HCT116 (cell line): Measurements from ENCODE around the gene COBL. TPM values are rescaled to one million over a fixed set of nuclear protein-coding genes. Genes with fewer than 3 reads are reported as not detected.

Source experiments
- ATAC-seq: fragments of 200-7000 bp; cut with Tn5 transposase; 2 replicates; pipeline ENCODE4 v1.9.1; 2020; ENCODE audit warnings: mild to moderate bottlenecking, moderate library complexity
- BruUV-seq: library from RNA; stranded (reverse); fragments of 400-500 nt; replicated peaks from 2 replicates; lab custom pipeline; 2021; lab: Mats Ljungman, UMichigan
- CTCF ChIA-PET: fragments of 300-600 bp; sonication (Branson Sonifier 250); formaldehyde crosslinking; loops from one replicate; lab custom pipeline; 2021; ENCODE audit warnings: antibody characterized with exemption; lab: Charles Lee
- POLR2A ChIA-PET: fragments of 300-600, 350-600 bp; sonication (Branson Sonifier 250); formaldehyde crosslinking; loops from one replicate; lab custom pipeline; 2021; ENCODE audit warnings: antibody characterized with exemption; lab: Charles Lee
- RAD21 ChIA-PET, 2 experiments: fragments of 300-600 bp; sonication (Branson Sonifier 250); formaldehyde crosslinking; loops; one replicate each; lab custom pipeline; 2023; ENCODE audit warnings: low total read pairs in 2 of 2; ENCODE audit not compliant: uncharacterized antibody in 2 of 2, unreplicated experiment in 2 of 2, low non-redundant PET in 1 of 2; lab: Charles Lee
- DNase-seq: peaks from one replicate; pipeline ENCODE4 v3.0.0-alpha.2; 2010; ENCODE audit warnings: low read depth, low spot score
- H2AFZ ChIP-seq: fragments of 200-600 bp; shearing (Covaris generic), sonication (generic); 2 replicates; pipeline ENCODE4 v1.6.1; 2017; ENCODE audit warnings: low read depth, mixed run types, mixed read lengths, antibody characterized with exemption, low read length; ENCODE audit not compliant: poor library complexity, severe bottlenecking
- H3K27ac ChIP-seq: 2 replicates; pipeline ENCODE4 v1.5.1; 2012; ENCODE audit warnings: low read depth, low read length
- H3K27me3 ChIP-seq: fragments of 200-600 bp; sonication (generic); 2 replicates; pipeline ENCODE4 v1.6.1; 2016; ENCODE audit warnings: mixed run types, low read length, mixed read lengths; ENCODE audit not compliant: insufficient read depth
- H3K36me3 ChIP-seq, 2 experiments: fragments of 200-500 bp in 1 of 2; fragments of 200-600 bp in 1 of 2; sonication (Bioruptor generic) in 1 of 2; sonication (generic) in 1 of 2; 2 replicates each; pipeline versions ENCODE4 v1.5.1 to v1.6.1; 2014 to 2016; ENCODE audit warnings: low read length in 2 of 2, inconsistent platforms in 1 of 2, mixed read lengths in 1 of 2, mixed run types in 1 of 2; ENCODE audit not compliant: insufficient read depth in 2 of 2, control insufficient read depth in 1 of 2
- H3K4me1 ChIP-seq, 2 experiments: fragments of 200-600 bp in 1 of 2; sonication (generic) in 1 of 2; 2 replicates each; pipeline versions ENCODE4 v1.5.1 to v1.6.1; 2012 to 2017; ENCODE audit warnings: low read length in 2 of 2, inconsistent platforms in 1 of 2, mild to moderate bottlenecking in 1 of 2, mixed read lengths in 1 of 2, mixed run types in 1 of 2, moderate library complexity in 1 of 2; ENCODE audit not compliant: insufficient read depth in 2 of 2, control insufficient read depth in 1 of 2
- H3K4me2 ChIP-seq: fragments of 200-600 bp; sonication (generic); 2 replicates; pipeline ENCODE4 v1.6.1; 2017; ENCODE audit warnings: mixed run types, low read length, mixed read lengths
- H3K4me3 ChIP-seq, 2 experiments: fragments of 200-600 bp in 1 of 2; sonication (generic) in 1 of 2; replicated peaks in 1 of 2; 2 replicates each; pipeline ENCODE4 v1.5.1; 2011 to 2016; ENCODE audit warnings: low read length in 2 of 2, control low read depth in 1 of 2, low read depth in 1 of 2, mild to moderate bottlenecking in 1 of 2, mixed read lengths in 1 of 2, mixed run types in 1 of 2
- H3K79me2 ChIP-seq: fragments of 200-600 bp; sonication (generic); 2 replicates; pipeline ENCODE4 v1.6.1; 2017; ENCODE audit warnings: mild to moderate bottlenecking, mixed run types, low read length, moderate library complexity, mixed read lengths; ENCODE audit not compliant: insufficient read depth
- H3K9ac ChIP-seq: fragments of 200-600 bp; sonication (generic); 2 replicates; pipeline ENCODE4 v1.6.1; 2016; ENCODE audit warnings: low read length, mixed read lengths
- H3K9me2 ChIP-seq: fragments of 200-600 bp; sonication (generic), shearing (Covaris generic); 2 replicates; pipeline ENCODE4 v1.6.1; 2017; ENCODE audit warnings: mixed run types, mild to moderate bottlenecking, moderate library complexity; ENCODE audit not compliant: insufficient read depth
- H3K9me3 ChIP-seq, 2 experiments: fragments of 200-500 bp in 1 of 2; fragments of 200-600 bp in 1 of 2; sonication (Bioruptor generic) in 1 of 2; sonication (generic) in 1 of 2; 2 replicates each; pipeline ENCODE4 v1.6.1; 2014 to 2017; ENCODE audit warnings: low read length in 2 of 2, mixed read lengths in 2 of 2, inconsistent platforms in 1 of 2, low read depth in 1 of 2, mild to moderate bottlenecking in 1 of 2, mixed run types in 1 of 2, moderate library complexity in 1 of 2; ENCODE audit not compliant: control insufficient read depth in 1 of 2, insufficient read depth in 1 of 2
- H4K20me1 ChIP-seq: fragments of 200-600 bp; sonication (generic), shearing (Covaris generic); 2 replicates; pipeline ENCODE4 v1.6.1; 2017; ENCODE audit warnings: mixed run types, mild to moderate bottlenecking, moderate library complexity; ENCODE audit not compliant: insufficient read depth
- CBX3 ChIP-seq: IDR thresholded peaks from 2 replicates; pipeline ENCODE4 v1.6.1; 2012; ENCODE audit warnings: low read depth
- CEBPB ChIP-seq: IDR thresholded peaks from 2 replicates; pipeline ENCODE4 v1.6.1; 2012; ENCODE audit warnings: low read depth
- EGR1 ChIP-seq: IDR thresholded peaks from 2 replicates; pipeline ENCODE4 v1.6.1; 2012; ENCODE audit warnings: low read depth
- ELF1 ChIP-seq: IDR thresholded peaks from 2 replicates; pipeline ENCODE4 v1.6.1; 2012; ENCODE audit warnings: low read depth, borderline replicate concordance
- EZH2 ChIP-seq: fragments of 200-600 bp; sonication (generic); IDR thresholded peaks from 2 replicates; pipeline ENCODE4 v1.6.1; 2017; ENCODE audit warnings: antibody characterized with exemption, mixed run types
- JUND ChIP-seq: IDR thresholded peaks from 2 replicates; pipeline ENCODE4 v1.6.1; 2012
- MAX ChIP-seq: IDR thresholded peaks from 2 replicates; pipeline ENCODE4 v1.6.1; 2012
- POLR2AphosphoS5 ChIP-seq: IDR thresholded peaks from 2 replicates; pipeline ENCODE4 v1.6.1; 2011; ENCODE audit warnings: mild to moderate bottlenecking, low read depth, low read length, moderate library complexity
- RAD21 ChIP-seq: IDR thresholded peaks from 2 replicates; pipeline ENCODE4 v1.6.1; 2012; ENCODE audit warnings: low read depth, mild to moderate bottlenecking
- SIN3A ChIP-seq: IDR thresholded peaks from 2 replicates; pipeline ENCODE4 v1.6.1; 2012; ENCODE audit warnings: low read depth
- SRF ChIP-seq: IDR thresholded peaks from 2 replicates; pipeline ENCODE4 v1.6.1; 2012; ENCODE audit warnings: low read depth
- YY1 ChIP-seq: IDR thresholded peaks from 2 replicates; pipeline ENCODE4 v1.6.1; 2011; ENCODE audit warnings: low read length, low read depth, moderate library complexity, mild to moderate bottlenecking; ENCODE audit not compliant: insufficient replicate concordance; ENCODE audit errors: extremely low read depth
- ZBTB33 ChIP-seq: IDR thresholded peaks from 2 replicates; pipeline ENCODE4 v1.6.1; 2011; ENCODE audit warnings: mild to moderate bottlenecking, low read length, moderate library complexity; ENCODE audit not compliant: insufficient replicate concordance; ENCODE audit errors: extremely low read depth
- ZFX ChIP-seq: fragments of 450-650 bp; IDR thresholded peaks from 2 replicates; pipeline ENCODE4 v1.6.1; 2017
- ZNF274 ChIP-seq: fragments of 200-500 bp; sonication (Bioruptor generic); IDR thresholded peaks from 2 replicates; pipeline ENCODE4 v1.6.1; 2014; ENCODE audit warnings: mild to moderate bottlenecking, low read depth, low read length, inconsistent platforms
- intact Hi-C: fragments of 100-400 bp; cut with micrococcal nuclease; formaldehyde crosslinking; loops from 2 replicates; pipeline ENCODE4 v1.10.0; 2022
- total RNA-seq: library from RNA; stranded (reverse); gene quantifications from one replicate; pipeline ENCODE4 v1.2.1, GENCODE V29; 2021; ENCODE audit not compliant: unreplicated experiment
- TF ChIP-seq, protein P1 (sequence below), 3 experiments: fragments of 200-600 bp in 1 of 3; sonication (generic) in 1 of 3; IDR thresholded peaks in 2 of 3; conservative IDR thresholded peaks in 1 of 3; 2 replicates each; pipeline ENCODE4 v1.5.1; 2012 to 2017; ENCODE audit warnings: low read depth in 2 of 3, low read length in 2 of 3, antibody characterized with exemption in 1 of 3, borderline replicate concordance in 1 of 3, control low read depth in 1 of 3, mild to moderate bottlenecking in 1 of 3, mixed read lengths in 1 of 3, mixed run types in 1 of 3, moderate library complexity in 1 of 3; ENCODE audit not compliant: insufficient read depth in 1 of 3
- TF ChIP-seq, protein P2 (sequence below): IDR thresholded peaks from 2 replicates; pipeline ENCODE4 v1.6.1; 2012; ENCODE audit warnings: low read depth

The COBL gene
- total RNA-seq, 1 experiment from 2014 or later: 19.3 TPM

DNA sequence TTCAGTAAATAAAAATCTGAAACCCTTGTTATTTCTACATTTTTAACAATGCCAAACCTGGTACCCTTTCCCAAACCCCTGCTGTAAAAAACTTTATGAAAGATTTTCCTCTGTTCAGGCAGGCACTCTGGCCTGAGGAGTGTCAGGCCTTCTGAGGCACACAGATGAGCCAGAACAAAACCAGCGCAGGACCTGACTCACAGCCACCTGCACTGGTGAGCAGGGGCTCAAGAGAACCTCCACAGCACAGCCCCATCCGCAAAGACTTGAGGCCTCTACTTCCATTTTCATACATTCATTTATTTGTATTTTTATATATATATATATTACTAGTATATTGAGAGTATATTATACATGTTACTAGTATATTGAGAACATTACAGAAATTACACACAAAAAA lies 49.4 kb downstream of the COBL start:
- no TSS peak for BruUV-seq
- intact Hi-C loops: no loop called here

More for the DNA sequence above, 49.4 kb downstream of the COBL start:
- TF ChIP-seq ZBTB33 (no peak), SIN3A (no peak), EZH2 (no peak), JUND (no peak), ZNF274 (no peak), RAD21 (no peak), POLR2AphosphoS5 (no peak), YY1 (no peak), EGR1 (no peak), CEBPB (no peak), ELF1 (no peak), CBX3 (no peak), SRF (no peak), ZFX (no peak), MAX (no peak)
- TF ChIP-seq, protein P1, sequence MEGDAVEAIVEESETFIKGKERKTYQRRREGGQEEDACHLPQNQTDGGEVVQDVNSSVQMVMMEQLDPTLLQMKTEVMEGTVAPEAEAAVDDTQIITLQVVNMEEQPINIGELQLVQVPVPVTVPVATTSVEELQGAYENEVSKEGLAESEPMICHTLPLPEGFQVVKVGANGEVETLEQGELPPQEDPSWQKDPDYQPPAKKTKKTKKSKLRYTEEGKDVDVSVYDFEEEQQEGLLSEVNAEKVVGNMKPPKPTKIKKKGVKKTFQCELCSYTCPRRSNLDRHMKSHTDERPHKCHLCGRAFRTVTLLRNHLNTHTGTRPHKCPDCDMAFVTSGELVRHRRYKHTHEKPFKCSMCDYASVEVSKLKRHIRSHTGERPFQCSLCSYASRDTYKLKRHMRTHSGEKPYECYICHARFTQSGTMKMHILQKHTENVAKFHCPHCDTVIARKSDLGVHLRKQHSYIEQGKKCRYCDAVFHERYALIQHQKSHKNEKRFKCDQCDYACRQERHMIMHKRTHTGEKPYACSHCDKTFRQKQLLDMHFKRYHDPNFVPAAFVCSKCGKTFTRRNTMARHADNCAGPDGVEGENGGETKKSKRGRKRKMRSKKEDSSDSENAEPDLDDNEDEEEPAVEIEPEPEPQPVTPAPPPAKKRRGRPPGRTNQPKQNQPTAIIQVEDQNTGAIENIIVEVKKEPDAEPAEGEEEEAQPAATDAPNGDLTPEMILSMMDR (IDR thresholded peaks at IDR 0.05 in 2 of 3, conservative IDR thresholded peaks at IDR 0.05 in 1 of 3; ENCODE audit: borderline replicate concordance in 1 of 3, insufficient read depth in 1 of 3, low read depth in 2 of 3, low read length in 2 of 3): no peak
- TF ChIP-seq, protein P2, sequence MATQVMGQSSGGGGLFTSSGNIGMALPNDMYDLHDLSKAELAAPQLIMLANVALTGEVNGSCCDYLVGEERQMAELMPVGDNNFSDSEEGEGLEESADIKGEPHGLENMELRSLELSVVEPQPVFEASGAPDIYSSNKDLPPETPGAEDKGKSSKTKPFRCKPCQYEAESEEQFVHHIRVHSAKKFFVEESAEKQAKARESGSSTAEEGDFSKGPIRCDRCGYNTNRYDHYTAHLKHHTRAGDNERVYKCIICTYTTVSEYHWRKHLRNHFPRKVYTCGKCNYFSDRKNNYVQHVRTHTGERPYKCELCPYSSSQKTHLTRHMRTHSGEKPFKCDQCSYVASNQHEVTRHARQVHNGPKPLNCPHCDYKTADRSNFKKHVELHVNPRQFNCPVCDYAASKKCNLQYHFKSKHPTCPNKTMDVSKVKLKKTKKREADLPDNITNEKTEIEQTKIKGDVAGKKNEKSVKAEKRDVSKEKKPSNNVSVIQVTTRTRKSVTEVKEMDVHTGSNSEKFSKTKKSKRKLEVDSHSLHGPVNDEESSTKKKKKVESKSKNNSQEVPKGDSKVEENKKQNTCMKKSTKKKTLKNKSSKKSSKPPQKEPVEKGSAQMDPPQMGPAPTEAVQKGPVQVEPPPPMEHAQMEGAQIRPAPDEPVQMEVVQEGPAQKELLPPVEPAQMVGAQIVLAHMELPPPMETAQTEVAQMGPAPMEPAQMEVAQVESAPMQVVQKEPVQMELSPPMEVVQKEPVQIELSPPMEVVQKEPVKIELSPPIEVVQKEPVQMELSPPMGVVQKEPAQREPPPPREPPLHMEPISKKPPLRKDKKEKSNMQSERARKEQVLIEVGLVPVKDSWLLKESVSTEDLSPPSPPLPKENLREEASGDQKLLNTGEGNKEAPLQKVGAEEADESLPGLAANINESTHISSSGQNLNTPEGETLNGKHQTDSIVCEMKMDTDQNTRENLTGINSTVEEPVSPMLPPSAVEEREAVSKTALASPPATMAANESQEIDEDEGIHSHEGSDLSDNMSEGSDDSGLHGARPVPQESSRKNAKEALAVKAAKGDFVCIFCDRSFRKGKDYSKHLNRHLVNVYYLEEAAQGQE: no peak
- H3K9me3 ChIP-seq: no peaks in the 10 kb centered on the region
- no peak overlapping the region for H3K27ac ChIP-seq
- ChIA-PET CTCF (no interaction called here), RAD21 (no interaction called here), POLR2A (no interaction called here)
- H3K4me1 ChIP-seq: peaks cover 15% of the 10 kb centered on the region in 2 experiments
- DNase-seq (no peak), ATAC-seq (no peak)
- H3K79me2 ChIP-seq: no peaks in the 10 kb centered on the region
- no peaks in the 10 kb centered on the region for H3K27me3 ChIP-seq
- no peak overlapping the region for H3K4me2 ChIP-seq
- H3K4me3 ChIP-seq: no peak overlapping the region
- no peaks in the 10 kb centered on the region for H3K9me2 ChIP-seq
- H3K36me3 ChIP-seq: no peaks in the 10 kb centered on the region
- no peak overlapping the region for H2AFZ ChIP-seq
- no peak overlapping the region for H3K9ac ChIP-seq
- H4K20me1 ChIP-seq: no peaks in the 10 kb centered on the region
